ENCODE measurements around the gene UNCX. TPM values are rescaled to one million over a fixed set of nuclear protein-coding genes. Genes with fewer than 3 reads are reported as not detected.
A peak's percentile ranks its signal among the peaks of the same experiment; 100 is the strongest.
"Not testable (repeated sequence)": the region's sequence is repeated elsewhere in the genome, so short reads cannot be mapped to it uniquely, and the experiment has no call there.

The UNCX gene
- total RNA-seq, result not detected

DNA sequence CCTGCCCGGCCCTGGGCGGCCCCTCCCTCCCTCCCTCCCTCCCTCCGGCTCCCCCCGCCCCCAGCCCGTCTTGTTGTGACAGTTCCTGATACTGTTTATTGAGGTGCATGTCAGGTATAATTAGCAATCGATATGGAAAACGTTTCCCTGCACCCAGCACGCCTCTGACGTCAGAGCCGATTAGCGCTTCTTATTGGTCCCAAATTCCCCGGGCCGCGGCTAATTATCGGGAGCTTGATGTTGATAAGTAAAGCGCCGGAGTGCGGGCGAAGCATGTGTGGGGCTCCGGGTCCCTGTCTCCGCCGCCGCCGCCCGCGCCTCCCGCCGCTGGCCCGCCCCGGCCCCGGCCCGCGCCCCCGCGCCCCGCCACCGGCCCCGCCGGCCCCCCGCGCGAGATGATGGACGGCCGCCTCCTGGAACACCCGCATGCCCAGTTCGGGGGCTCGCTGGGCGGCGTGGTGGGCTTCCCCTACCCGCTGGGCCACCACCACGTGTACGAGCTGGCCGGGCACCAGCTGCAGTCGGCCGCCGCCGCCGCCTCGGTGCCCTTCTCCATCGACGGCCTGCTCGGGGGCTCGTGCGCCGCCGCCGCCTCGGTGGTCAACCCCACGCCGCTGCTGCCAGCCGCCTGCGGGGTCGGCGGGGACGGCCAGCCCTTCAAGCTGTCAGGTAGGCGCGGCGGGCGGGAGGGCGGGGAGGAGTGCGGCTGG is at the start of gene UNCX:
TSS of gene UNCX (plus strand) at position 250 of the 710 bp plus-strand sequence. CDS start at position 396, 146 bp downstream.
- DNase-seq, result no peak

DNA sequence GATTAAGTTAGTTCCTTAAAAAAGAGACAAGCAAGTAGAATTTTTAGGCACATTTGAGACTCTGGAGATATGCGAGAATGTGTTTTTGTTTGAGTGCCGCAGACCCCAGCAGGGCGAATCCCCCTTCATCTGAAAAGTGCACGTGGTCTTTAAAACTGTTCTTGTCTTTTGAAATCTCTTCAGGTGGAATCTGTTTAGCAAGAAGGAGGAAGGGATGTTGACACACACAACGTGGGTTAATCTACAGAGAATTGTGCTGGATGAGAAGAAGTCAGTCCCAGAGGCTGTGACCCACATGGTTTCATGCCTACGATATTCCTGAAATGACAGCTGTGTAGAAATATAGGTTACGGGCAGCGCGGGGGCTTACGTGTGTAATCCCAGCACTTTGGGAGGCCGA is 45.5 kb upstream of the UNCX start:
- DNase-seq, result no peak

DNA sequence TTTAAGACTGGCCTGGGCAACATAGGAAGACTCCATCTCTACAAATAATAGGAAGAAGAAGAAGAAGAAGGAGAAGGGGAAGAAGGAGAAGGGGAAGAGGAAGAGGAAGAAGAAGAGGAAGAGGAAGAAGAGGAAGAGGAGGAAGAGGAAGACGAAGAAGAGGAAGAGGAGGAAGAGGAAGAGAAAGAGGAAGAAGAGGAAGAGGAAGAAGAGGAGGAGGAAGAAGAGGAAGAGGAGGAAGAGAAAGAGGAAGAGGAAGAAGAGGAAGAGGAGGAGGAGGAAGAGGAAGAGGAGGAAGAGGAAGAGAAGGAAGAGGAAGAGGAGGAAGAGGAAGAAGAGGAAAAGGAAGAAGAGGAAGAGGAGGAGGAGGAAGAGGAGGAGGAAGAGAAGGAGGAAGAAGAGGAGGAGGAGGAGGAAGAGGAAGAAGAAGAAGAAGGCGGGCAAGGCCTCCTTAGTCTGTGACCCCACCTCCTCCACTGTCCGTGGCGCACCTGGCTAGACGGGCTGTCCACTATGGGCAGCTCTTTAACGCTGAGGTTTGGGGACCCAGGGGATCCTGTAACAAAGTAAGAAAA is 43.9 kb upstream of the UNCX start:
- DNase-seq, result no peak

DNA sequence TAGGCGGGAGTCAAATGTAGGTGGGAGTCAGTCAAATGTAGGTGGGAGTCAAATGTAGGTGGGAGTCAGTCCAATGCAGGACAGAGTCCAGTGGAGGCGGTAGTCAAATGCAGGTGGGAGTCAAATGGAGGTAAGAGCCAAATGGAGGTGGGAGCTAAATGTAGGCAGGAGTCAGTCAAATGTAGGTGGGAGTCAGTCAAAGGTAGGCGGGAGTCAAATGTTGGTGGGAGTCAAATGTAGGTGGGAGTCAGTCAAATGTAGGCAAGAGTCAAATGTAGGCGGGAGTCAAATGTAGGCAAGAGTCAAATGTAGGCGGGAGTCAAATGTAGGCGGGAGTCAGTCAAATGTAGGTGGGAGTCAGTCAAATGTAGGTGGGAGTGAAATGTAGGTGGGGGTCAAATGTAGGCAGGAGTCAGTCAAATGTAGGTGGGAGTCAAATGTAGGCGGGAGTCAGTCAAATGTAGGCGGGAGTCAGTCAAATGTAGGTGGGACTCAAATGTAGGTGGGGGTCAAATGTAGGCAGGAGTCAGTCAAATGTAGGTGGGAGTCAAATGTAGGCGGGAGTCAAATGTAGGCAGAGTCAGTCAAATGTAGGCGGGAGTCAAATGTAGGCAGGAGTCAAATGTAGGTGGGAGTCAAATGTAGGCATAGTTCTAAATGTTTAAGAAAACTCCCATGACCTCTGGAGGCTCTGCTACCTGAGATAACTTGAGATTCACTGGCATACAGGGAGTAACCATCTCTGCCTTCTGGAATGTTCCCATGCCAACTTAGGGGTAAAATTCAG is 42.5 kb upstream of the UNCX start:
- DNase-seq, result no peak

DNA sequence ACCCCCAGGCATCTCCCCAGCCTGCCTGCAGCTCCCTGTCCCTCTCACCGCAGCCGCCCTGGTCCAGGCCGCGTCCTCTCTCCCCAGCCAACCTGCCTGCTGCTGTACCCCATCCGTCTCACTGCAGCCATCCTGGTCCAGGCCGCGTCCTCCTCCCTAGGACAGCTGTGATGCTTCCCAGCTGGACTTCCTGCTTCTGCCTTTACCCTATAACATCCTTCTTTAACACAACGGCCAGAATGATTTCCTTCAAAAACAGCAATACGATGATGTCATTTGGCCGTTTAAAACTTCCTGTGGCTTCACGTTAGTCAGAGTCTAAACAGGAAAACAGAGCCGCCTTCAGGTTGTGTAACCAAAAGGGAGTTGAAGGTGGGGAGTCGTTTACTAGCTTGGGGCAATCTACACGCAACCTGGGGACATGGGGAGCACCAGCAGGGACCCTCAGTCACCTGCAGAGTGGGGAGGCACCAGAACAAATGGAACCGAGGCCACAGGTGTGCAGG is 40.4 kb upstream of the UNCX start:
- DNase-seq, result peak; percentile 46

DNA sequence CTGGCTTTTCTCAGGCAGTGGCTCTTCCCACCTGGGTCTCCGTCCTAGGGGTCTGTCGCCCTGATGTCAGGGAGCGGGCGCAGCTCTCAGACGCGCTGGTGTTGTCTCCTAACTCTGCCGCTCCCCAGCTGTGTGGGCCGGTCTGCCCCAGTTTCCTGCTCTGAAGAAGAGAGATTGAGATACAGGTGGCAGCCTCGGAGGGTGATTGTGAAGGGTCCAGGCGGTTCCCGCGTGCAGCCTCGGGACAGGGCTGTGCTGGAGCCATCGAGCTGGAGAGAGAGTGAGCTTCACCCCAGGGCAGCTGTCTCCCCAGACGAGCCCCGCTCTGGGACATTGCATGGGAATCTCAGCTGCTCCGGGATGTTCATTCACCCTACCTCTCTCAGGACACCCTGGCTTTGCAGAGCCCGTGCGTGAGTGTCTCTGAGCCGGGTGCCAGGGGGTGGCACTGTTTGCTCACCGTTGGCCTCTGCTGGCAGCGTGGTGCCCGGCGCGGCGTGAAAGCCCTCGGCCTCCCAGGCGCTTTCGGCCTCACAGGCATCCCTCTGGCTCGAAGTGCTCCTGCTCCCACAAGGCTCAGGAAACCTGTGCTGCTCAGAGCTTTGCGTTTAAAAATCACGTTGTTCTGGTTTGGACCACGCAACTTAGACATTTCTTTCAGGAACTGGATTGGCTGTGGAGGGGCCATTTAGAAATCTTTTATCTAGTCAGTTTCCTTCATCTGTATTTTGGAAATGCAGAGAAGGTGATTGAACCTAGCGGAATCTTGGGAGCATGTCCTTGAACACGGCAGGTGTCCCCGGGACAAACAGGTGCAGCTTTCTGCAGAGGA is 38.9 kb upstream of the UNCX start:
- peak; percentile 75 for DNase-seq

DNA sequence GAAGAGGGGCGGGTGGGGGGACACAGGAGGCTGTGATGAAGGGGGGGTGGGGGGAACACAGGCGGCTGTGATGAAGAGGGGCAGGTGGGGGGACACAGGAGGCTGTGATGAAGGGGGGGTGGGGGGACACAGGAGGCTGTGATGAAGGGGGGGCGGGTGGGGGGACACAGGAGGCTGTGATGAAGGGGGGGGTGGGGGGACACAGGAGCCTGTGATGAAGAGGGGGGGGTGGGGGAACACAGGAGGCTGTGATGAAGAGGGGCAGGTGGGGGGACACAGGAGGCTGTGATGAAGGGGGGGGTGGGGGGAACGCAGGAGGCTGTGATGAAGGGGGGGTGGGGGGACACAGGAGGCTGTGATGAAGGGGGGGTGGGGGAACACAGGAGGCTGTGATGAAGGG is 36.2 kb upstream of the UNCX start:
- not testable (repeated sequence) for DNase-seq

DNA sequence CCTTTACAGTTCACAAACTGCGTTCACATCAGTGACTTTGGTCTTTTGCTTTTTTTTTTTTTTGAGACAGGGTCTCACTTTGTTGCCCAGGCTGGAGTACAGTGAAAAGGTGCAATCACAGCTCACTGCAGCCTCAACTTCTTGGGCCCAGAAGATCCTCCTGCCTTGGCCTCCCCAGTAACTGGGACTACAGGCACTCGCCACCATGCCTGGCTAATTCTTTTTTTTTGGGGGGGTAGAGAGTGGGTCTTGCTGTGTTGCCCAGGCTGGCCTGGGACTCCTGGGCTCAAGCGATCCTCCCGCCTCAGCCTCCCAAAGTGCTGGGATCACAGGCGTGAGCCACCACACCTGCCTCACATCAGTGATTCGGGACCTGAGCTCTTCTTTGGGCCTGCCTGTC is 35.7 kb upstream of the UNCX start:
- no peak for DNase-seq

DNA sequence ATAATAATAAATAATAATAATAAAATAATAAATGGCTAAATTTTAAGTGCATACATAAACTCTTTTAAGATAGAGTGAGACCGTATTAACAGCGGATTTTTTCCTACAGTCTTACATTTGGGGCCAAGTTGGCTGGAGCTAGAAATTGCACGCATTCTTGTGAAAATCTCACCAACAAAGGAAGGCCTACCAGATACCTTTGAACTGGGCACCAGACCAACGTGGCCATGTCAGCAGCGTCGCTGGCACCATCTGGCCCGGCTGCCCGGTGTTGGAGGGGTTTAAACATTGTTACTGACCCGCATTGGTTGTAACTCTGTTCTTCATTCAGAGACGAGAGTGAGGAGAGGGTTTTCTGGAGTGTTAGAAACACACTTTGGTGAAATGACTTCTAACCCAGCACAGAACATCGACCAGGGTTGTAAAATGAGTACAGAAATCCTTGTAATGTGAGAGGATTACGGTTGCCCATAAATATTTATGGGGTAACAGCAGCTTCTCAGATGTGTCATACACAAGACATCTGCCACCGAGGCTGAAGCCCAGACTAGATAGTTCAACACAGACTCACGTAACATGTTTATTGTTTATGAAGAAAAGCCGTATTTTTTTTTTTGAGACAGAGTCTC is 34.6 kb upstream of the UNCX start:
- DNase-seq, result peak; percentile 67

DNA sequence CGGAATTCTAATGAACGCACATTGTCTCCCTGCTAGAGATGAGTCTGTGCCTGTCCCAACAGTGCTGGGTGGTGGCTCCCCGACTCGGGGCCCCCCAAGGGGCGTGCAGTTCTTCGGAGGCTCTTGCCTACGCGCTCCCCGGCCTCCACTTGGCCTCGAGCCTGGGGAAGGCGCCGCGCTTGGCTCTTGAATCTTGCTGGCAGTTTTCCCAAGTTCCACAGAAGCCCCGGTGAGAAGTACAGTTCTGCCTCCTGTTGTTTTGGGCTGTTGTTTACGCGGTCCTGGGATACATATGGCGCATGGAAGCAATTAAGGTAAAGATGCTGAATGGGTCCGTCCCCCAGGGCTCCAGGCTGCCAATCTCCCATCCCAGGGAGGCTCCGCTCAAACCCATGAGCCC is 32.6 kb upstream of the UNCX start:
- DNase-seq, result peak; percentile 85

DNA sequence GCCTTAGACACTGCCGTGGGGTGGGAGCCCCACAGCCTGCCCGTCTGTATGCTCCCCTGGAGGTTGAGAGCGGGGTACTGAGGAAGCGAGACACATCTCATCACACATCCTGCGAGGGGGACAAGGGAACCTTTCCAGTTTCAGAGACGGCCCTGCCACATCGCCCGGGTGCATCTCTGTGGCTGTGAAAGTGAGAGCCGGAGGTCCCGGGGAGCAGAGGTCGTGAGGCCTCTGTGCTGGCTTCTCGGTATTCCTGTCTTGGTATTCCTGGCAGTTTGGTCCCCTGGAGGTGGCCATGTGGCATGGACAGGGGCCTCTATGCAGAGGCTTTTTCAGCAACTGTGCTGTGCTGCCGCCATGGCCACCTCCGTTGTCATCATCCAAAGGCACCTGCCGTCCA is 30.8 kb upstream of the UNCX start:
- no peak for DNase-seq

DNA sequence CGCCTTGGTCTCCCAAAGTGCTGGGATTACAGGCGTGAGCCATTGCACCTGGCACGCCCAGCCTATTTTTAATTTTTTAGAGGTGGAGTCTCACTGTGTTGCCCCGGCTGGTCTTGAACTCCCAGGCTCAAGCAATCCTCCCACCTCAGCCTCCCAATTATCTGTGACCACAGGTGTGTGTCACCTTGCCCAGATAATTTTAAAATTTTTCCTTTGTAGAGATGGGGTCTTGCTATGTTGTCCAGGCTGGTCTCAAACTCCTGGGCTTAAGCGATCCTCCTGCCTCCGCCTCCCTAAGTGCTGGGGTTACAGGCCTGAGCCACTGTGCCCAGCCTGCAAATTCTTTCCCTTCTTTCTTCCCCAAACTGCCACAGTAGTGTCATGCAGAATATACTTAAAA is 29.8 kb upstream of the UNCX start:
- not testable (repeated sequence) for DNase-seq

DNA sequence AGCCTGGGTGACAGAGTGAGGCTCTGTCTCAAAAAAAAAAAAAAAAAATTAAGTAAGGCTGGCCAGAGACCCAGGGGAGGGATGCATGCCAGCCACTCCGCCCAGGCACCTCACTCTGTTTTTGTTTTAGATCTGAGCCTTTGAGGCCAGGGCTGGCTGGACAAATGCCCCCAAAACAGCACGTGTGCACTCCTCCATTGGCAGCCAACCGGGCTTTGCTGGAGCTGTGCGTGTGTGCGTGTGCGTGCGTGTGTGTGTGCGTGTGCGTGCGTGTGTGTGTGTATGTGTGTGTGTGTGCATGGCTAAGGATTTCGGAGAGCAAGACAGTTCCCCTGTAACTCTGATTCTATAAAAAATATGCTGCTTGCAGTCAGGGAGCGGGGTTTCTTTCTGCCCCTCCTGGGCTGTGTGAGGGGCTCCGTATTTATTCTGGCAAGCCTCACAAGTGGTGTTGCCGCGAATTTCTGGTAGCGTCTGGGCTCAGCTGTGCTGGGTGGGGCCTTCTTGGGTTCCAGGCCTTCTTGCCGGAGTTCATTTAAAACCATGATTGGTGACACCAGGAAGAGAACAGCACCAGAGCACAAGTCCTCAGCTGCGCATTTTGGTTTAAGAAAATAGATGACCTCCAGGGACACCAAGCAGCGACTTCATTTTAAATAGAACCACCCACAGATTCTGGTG is 28.1 kb upstream of the UNCX start:
- peak; percentile 51 for DNase-seq

DNA sequence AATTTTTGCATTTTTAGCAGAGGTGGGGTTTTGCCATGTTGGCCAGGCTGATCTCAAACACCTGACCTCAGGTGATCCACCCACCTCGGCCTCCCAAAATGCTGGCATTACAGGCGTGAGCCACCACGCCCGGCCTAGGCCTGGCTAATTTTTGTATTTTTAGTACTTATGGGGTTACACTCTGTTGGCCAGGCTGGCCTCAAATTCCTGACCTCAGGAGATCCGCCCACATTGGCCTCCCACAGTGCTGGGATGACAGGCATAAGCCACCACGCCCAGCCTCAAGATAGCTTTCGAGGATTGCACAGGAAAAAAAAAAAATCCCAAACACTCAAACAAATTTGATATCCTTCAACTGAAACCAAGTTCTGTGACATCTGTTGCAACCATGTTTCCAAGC is 26.9 kb upstream of the UNCX start:
- not testable (repeated sequence) for DNase-seq

DNA sequence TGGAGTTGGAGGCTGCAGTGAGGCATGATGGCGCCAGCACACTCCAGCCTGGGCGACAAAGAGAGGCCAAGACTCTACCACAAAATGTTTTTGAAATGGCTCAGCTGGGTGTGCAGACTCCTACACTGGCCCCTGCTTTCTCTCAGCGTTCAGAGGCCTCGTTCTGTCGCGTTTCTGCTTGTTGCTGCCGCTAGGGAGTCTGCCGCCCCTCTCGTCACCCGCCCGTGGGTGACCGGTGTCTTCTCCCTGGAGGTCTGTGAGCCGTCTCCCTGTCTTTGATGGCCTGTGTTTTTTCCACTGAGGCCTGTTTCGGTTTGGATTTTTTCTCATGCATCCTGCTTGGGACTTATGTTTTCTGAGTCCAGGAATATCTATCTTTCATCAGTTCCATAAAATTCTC is 23.6 kb upstream of the UNCX start:
- no peak for DNase-seq

DNA sequence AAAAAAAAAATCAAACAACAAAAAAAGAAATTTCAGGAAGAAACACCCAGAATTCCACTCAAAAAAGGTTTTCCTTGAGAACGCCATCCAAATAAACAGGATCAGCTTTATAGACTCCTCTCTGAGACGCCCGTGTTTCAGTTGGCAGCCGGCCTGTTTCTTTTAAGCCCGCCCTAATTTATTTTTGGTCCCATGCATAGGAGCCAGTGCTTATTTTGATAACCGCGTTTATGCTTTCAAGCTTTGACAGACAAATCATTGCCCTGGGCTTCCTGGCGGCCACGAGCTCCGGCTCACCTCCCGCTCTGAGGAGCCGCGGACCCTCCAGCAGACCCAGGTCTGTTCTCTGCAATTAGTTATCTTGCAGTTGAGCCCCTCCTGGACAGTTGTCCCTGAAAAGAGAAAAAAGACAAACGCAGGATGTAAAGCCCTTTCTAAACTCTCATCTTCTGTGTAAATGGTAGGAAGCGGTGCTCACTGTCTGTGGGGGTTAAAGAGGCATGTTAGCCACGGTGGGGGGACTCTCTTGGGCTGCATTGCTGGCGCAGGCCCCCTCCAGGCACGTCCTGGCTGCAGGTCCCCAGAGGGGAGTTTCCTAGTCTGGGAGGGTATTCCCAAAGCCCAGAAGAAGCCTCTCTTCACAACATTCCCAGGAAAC is 22.2 kb upstream of the UNCX start:
- peak; percentile 82 for DNase-seq

DNA sequence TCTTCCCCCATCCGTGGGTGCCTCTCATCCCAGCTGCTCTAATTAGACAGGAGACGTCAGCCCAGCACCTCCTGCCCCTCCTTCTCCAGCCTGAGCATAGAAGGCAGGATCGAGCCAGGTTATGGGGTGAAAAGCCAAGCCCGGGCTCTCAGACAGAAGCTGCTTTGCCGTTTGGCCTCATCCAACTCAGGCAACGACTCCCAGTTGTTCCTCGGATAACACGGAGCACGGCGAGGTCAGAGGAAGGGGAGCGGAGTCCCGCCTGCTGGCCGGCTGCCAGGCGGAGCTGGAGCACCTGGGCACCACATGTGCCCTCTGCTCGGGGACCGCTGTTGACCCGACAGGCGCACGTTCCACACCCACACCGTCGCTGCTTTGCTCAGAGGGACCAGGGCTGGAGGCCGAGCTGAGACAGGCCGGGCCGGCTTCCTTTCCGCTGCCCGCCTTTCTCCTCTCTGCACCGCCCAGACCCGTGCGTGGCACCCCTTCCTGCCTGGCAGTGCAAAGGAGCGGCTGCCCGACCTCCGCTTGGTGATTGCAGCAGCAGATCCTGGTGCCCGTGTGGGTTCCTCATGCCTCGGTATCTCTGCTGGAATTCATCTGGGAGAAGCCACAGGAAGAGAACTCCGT is 21.6 kb upstream of the UNCX start:
- DNase-seq, result no peak

DNA sequence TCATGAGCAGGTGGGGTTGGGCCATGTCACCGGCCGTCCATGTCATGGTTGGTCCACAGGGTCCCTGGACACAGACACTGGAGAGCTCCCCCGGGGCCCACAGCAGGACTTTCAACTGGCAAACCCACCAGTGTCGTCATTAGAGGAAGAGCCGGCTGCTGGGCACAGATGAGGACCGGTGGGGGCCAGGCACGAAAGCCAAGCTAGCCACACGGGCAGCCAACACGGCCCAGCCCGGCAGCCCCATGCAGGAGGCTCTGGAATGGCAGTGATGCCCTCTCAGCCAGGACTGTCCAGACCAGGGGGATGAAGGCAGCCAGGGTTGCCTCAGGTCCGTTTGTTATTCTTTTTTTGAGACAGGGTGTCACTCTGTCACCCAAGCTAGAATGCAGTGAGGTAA is 21.1 kb upstream of the UNCX start:
- DNase-seq, result no peak

DNA sequence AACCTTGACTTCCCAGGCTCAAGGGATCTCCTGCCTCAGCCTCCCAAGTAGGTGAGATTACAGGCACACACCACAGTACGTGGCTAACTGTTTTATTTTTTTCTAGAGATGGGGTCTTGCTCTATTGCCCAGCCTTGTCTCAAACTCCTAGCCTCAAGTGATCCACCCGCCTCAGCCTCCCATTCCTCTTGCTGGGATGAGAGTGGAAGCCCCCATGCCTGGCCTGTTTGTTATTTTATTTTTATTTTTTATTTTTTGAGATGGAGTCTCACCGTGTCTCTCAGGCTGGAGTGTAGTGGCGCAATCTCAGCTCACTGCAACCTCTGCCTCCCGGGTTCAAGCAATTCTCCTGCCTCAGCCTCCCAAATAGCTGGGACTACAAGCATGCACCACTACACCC is 20.6 kb upstream of the UNCX start:
- not testable (repeated sequence) for DNase-seq

DNA sequence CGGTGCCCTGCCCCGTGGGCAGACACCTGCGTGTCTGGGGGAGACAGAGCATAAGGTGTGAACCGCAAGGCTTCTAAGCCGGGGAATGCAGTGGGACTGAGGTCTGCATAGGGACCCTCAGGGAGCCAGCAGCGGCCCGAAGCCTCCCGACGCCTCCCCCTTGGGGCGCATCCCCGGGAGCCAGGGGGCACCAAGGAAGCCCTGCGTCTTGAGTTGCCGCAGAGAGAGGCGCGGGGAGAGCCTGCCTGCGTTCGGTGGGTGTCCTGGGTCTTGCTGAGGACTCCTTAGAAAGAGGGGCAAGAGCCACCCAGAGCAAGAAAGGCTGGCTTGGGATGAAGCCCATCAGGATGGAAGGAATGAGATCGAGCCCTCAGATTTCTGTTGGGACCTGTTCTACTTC is 18.2 kb upstream of the UNCX start:
- no peak for DNase-seq

All from tongue (tissue), 2 donors.